Keratinocyte (primary cell): ENCODE measurements around the gene SMTN. TPM values are rescaled to one million over a fixed set of nuclear protein-coding genes. Genes with fewer than 3 reads are reported as not detected.

ENCODE experiments used
- DNase-seq: peaks from one replicate; pipeline ENCODE4 v3.0.0-alpha.2; 2011; ENCODE audit warnings: low read depth, missing footprints, low spot score
- FAIRE-seq: peaks from 2 replicates; lab custom pipeline; 2011; peaks lifted over from hg19 to GRCh38; lab: Jason Lieb, UNC
- H2AFZ ChIP-seq: 2 replicates; pipeline ENCODE4 v1.6.0; 2012; ENCODE audit warnings: low read length, control low read depth, inconsistent platforms; ENCODE audit not compliant: control insufficient read depth
- H3K27ac ChIP-seq: 2 replicates; pipeline ENCODE4 v1.5.1; 2011; ENCODE audit warnings: low read length; ENCODE audit not compliant: control insufficient read depth, insufficient read depth
- H3K27me3 ChIP-seq: 3 replicates; pipeline ENCODE4 v1.6.0; 2011; ENCODE audit warnings: low read length; ENCODE audit not compliant: control insufficient read depth, insufficient read depth; ENCODE audit errors: extremely low read depth
- H3K36me3 ChIP-seq, 2 experiments: 2 replicates in 1 of 2; 3 replicates in 1 of 2; pipeline ENCODE4 v1.5.1; 2011; ENCODE audit warnings: low read length in 2 of 2, mild to moderate bottlenecking in 1 of 2; ENCODE audit not compliant: control insufficient read depth in 2 of 2, insufficient read depth in 2 of 2; ENCODE audit errors: extremely low read depth in 1 of 2
- H3K4me1 ChIP-seq: 3 replicates; pipeline ENCODE4 v1.5.1; 2011; ENCODE audit warnings: low read length; ENCODE audit not compliant: control insufficient read depth, insufficient read depth; ENCODE audit errors: extremely low read depth
- H3K4me2 ChIP-seq: 3 replicates; pipeline ENCODE4 v1.6.0; 2011; ENCODE audit warnings: low read depth, low read length; ENCODE audit not compliant: control insufficient read depth, insufficient read depth; ENCODE audit errors: extremely low read depth
- H3K4me3 ChIP-seq, 3 experiments: fragments of 200-600 bp in 1 of 3; sonication (generic) in 1 of 3; 2 replicates in 2 of 3; 3 replicates in 1 of 3; pipeline ENCODE4 v1.5.1; 2011 to 2016; ENCODE audit warnings: low read length in 3 of 3, mild to moderate bottlenecking in 3 of 3, control low read depth in 2 of 3, inconsistent platforms in 1 of 3, low read depth in 1 of 3, mixed read lengths in 1 of 3, mixed run types in 1 of 3, moderate library complexity in 1 of 3; ENCODE audit not compliant: control insufficient read depth in 2 of 3, insufficient read depth in 2 of 3; ENCODE audit errors: extremely low read depth in 1 of 3
- H3K79me2 ChIP-seq: 2 replicates; pipeline ENCODE4 v1.6.0; 2012; ENCODE audit warnings: low read length; ENCODE audit not compliant: control insufficient read depth, insufficient read depth
- H3K9ac ChIP-seq: 3 replicates; pipeline ENCODE4 v1.6.0; 2011; ENCODE audit warnings: low read length; ENCODE audit not compliant: control insufficient read depth, insufficient read depth; ENCODE audit errors: extremely low read depth
- H3K9me1 ChIP-seq: 3 replicates; pipeline ENCODE4 v1.6.0; 2011; ENCODE audit warnings: low read length; ENCODE audit not compliant: control insufficient read depth, insufficient read depth; ENCODE audit errors: extremely low read depth
- H3K9me3 ChIP-seq: 2 replicates; pipeline ENCODE4 v1.5.1; 2012; ENCODE audit warnings: low read depth, low read length; ENCODE audit not compliant: control insufficient read depth
- H4K20me1 ChIP-seq: 3 replicates; pipeline ENCODE4 v1.6.0; 2011; ENCODE audit warnings: low read length; ENCODE audit not compliant: control insufficient read depth, insufficient read depth; ENCODE audit errors: extremely low read depth
- EZH2 ChIP-seq: IDR thresholded peaks from one replicate; pipeline ENCODE4 v1.6.1; 2012; ENCODE audit warnings: inconsistent platforms, mild to moderate bottlenecking, low read length, moderate library complexity
- dilution Hi-C: fragments of 300-500 bp; cut with MboI; formaldehyde crosslinking; loops from one replicate; pipeline ENCODE4 v1.7.0; 2020; ENCODE audit warnings: low sequenced_read_pairs; ENCODE audit not compliant: extremely low pct_ligation_motif_present
- polyA plus RNA-seq, 5 experiments: library from polyadenylated mRNA; depleted of rRNA in 3 of 5; stranded (reverse) in 3 of 5; stranded (forward) in 1 of 5; unstranded in 1 of 5; fragments of >200 nt; gene quantifications; 1 replicate in 1 of 5; 2 replicates in 3 of 5; 3 replicates in 1 of 5; pipeline versions ENCODE4 v1.2.1 to v1.2.3, GENCODE V29; 2011 to 2012; ENCODE audit warnings: missing spikeins in 2 of 5, low read depth in 1 of 5, low replicate concordance in 1 of 5
- TF ChIP-seq, protein P1 (sequence below), 3 experiments: IDR thresholded peaks in 1 of 3; conservative IDR thresholded peaks in 1 of 3; optimal IDR thresholded peaks in 1 of 3; 2 replicates in 2 of 3; 3 replicates in 1 of 3; pipeline versions ENCODE3 to v1.5.1; 2011; ENCODE audit warnings: low read length in 3 of 3, mild to moderate bottlenecking in 3 of 3, moderate library complexity in 2 of 3, control low read depth in 1 of 3, inconsistent platforms in 1 of 3; ENCODE audit not compliant: insufficient read depth in 2 of 3; ENCODE audit errors: extremely low read depth in 1 of 3

Gene SMTN
- polyA plus RNA-seq, 1 donor (not counting 4 experiments of a cell fraction or from before 2014, with no cell fraction given) = 61.2 TPM

DNA sequence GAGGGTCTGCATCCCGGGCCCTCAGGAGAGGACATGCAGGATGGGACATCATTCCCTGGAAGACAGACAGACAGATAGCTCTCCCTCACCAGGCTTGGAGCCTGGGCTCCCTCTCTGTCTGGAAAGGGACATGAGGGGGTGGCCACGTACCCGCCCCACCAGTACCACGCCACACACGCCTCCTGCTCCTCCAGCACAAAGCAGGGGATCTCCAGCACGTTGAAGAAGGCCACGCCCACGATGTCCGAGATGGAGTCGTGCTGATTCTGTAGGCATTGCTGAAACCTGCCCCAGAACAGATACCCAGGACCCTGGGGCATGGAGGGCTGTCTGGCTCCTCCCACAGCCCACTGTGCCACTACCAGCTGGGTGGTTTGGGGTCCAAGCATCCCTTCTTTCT, 57.0 kb downstream of the SMTN start:
- Histone ChIP-seq H3K4me1 (peaks cover 15% of the 10 kb centered on the region), H3K79me2 (no peaks in the 10 kb centered on the region)
- TF ChIP-seq, protein P1, sequence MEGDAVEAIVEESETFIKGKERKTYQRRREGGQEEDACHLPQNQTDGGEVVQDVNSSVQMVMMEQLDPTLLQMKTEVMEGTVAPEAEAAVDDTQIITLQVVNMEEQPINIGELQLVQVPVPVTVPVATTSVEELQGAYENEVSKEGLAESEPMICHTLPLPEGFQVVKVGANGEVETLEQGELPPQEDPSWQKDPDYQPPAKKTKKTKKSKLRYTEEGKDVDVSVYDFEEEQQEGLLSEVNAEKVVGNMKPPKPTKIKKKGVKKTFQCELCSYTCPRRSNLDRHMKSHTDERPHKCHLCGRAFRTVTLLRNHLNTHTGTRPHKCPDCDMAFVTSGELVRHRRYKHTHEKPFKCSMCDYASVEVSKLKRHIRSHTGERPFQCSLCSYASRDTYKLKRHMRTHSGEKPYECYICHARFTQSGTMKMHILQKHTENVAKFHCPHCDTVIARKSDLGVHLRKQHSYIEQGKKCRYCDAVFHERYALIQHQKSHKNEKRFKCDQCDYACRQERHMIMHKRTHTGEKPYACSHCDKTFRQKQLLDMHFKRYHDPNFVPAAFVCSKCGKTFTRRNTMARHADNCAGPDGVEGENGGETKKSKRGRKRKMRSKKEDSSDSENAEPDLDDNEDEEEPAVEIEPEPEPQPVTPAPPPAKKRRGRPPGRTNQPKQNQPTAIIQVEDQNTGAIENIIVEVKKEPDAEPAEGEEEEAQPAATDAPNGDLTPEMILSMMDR (optimal IDR thresholded peaks at IDR 0.05 in 1 of 3, IDR thresholded peaks at IDR 0.05 in 1 of 3, conservative IDR thresholded peaks at IDR 0.05 in 1 of 3; ENCODE audit: extremely low read depth in 1 of 3, insufficient read depth in 2 of 3, low read length in 3 of 3) = no peak
- TF ChIP-seq EZH2 = no peak

DNA sequence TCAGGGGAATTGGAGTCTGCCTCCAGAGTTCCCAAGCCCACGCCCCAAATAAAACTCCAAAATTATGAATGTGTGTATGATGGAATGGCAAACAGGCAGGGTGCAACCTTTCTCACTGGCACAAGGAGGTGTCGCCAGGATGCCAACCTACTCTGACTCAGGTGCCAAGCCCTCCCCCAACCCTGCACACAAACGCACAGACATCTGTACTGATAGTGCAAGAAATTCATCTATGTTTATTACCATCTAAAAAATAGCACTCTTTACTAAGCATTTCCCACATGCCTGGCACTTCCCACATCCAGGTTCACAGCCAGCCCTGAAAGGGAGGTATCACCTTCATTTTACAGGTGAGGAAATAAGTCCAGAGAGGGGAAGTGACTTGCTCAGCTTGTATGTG, 57.9 kb downstream of the SMTN start:
- dilution Hi-C loops = no loop called here
- Histone ChIP-seq H2AFZ (no peak overlapping the region), H3K4me2 (no peak overlapping the region), H3K36me3 (no peaks in the 10 kb centered on the region), H4K20me1 (no peaks in the 10 kb centered on the region), H3K27me3 (peaks cover 4% of the 10 kb centered on the region), H3K9ac (no peak overlapping the region), H3K27ac (no peak overlapping the region), H3K79me2 (no peaks in the 10 kb centered on the region), H3K9me1 (no peaks in the 10 kb centered on the region), H3K9me3 (no peaks in the 10 kb centered on the region), H3K4me1 (peaks cover 19% of the 10 kb centered on the region), H3K4me3 (no peak overlapping the region)
- no peak for TF ChIP-seq EZH2
- TF ChIP-seq, protein P1 (optimal IDR thresholded peaks at IDR 0.05 in 1 of 3, IDR thresholded peaks at IDR 0.05 in 1 of 3, conservative IDR thresholded peaks at IDR 0.05 in 1 of 3; ENCODE audit: extremely low read depth in 1 of 3, insufficient read depth in 2 of 3, low read length in 3 of 3) = no peak
- FAIRE-seq (no peak), DNase-seq (no peak)

More for the DNA sequence above, 57.0 kb downstream of the SMTN start:
- no peaks in the 10 kb centered on the region for H3K9me1 ChIP-seq
- H3K9ac ChIP-seq = no peak overlapping the region
- no peaks in the 10 kb centered on the region for H4K20me1 ChIP-seq
- H2AFZ ChIP-seq = no peak overlapping the region
- no peak overlapping the region for H3K4me2 ChIP-seq
- FAIRE-seq (no peak), DNase-seq (no peak)
- peaks cover 4% of the 10 kb centered on the region for H3K27me3 ChIP-seq
- dilution Hi-C loops = no loop called here
- H3K4me3 ChIP-seq = no peak overlapping the region
- no peak overlapping the region for H3K27ac ChIP-seq
- no peaks in the 10 kb centered on the region for H3K9me3 ChIP-seq
- no peaks in the 10 kb centered on the region for H3K36me3 ChIP-seq
